IPS-18c (cell line): Measurements from ENCODE around the gene VAMP1.
"Not testable (repeated sequence)": the region's sequence is repeated elsewhere in the genome, so short reads cannot be mapped to it uniquely, and the experiment has no call there.

ENCODE experiments used
- H3K4me3 ChIP-seq: 2 replicates; pipeline ENCODE4 v1.7.0; 2013; ENCODE audit warnings: low read depth, mild to moderate bottlenecking, low read length, moderate library complexity; ENCODE audit not compliant: insufficient read depth
- H3K9me3 ChIP-seq: one replicate; pipeline ENCODE4 v1.6.1; 2013; ENCODE audit warnings: mild to moderate bottlenecking, low read length, moderate library complexity; ENCODE audit not compliant: control insufficient read depth, insufficient read depth

VAMP1 gene

GRCh38 chr12:6470375-6471163 is at the start of gene VAMP1:
Gene VAMP1 (minus strand): TSS chr12:6470677. CDS start chr12:6470531, 146 bp downstream.
- no peaks in the 10 kb centered on the region for H3K9me3 ChIP-seq
- peak within 1 kb of the TSS; percentile 96 for H3K4me3 ChIP-seq

GRCh38 chr12:6520186-6520585 is 49.7 kb upstream of the VAMP1 start:
- no peak overlapping the region for H3K4me3 ChIP-seq
- H3K9me3 ChIP-seq: peaks cover 2% of the 10 kb centered on the region

- Histone ChIP-seq H3K9me3 (no peaks in the 10 kb centered on the region), H3K4me3 (no peak overlapping the region)
Observed at GRCh38 chr12:6508087-6508486, 37.6 kb upstream of the VAMP1 start.

- H3K9me3 ChIP-seq: no peaks in the 10 kb centered on the region
- H3K4me3 ChIP-seq: no peak overlapping the region
Observed at GRCh38 chr12:6507102-6507998, 36.9 kb upstream of the VAMP1 start.

GRCh38 chr12:6500466-6500865 is 30.0 kb upstream of the VAMP1 start:
- Histone ChIP-seq H3K4me3 (no peak overlapping the region), H3K9me3 (no peaks in the 10 kb centered on the region)

GRCh38 chr12:6497291-6497690 is 26.8 kb upstream of the VAMP1 start:
- not testable (repeated sequence) for H3K9me3 ChIP-seq, H3K4me3 ChIP-seq

GRCh38 chr12:6494968-6495367 is 24.5 kb upstream of the VAMP1 start:
- H3K4me3 ChIP-seq: peak overlapping the region; percentile 98; the same call in 1 of the 2 replicates
- H3K9me3 ChIP-seq: no peaks in the 10 kb centered on the region

- H3K4me3 ChIP-seq: peak overlapping the region; percentile 98
Observed at GRCh38 chr12:6494258-6494743, 23.8 kb upstream of the VAMP1 start.

GRCh38 chr12:6493497-6494257 is 23.2 kb upstream of the VAMP1 start, which contains the start of gene NCAPD2:
Gene NCAPD2 (plus strand): TSS chr12:6494102. CDS start chr12:6495099, 997 bp downstream.
- Histone ChIP-seq H3K9me3 (no peaks in the 10 kb centered on the region), H3K4me3 (peak within 1 kb of the TSS; percentile 98)

More at GRCh38 chr12:6494258-6494743, 23.8 kb upstream of the VAMP1 start:
- H3K9me3 ChIP-seq: no peaks in the 10 kb centered on the region

GRCh38 chr12:6492838-6493496 is 22.5 kb upstream of the VAMP1 start, which contains the start of gene MRPL51:
Gene MRPL51 (minus strand): TSS chr12:6493262. CDS start chr12:6493136, 126 bp downstream.
- H3K4me3 ChIP-seq: peak within 1 kb of the TSS; percentile 98
- no peaks in the 10 kb centered on the region for H3K9me3 ChIP-seq

- H3K4me3 ChIP-seq, H3K9me3 ChIP-seq: not testable (repeated sequence)
Observed at GRCh38 chr12:6490673-6491072, 20.2 kb upstream of the VAMP1 start.

GRCh38 chr12:6489449-6489848 is 19.0 kb upstream of the VAMP1 start:
- H3K4me3 ChIP-seq: no peak overlapping the region
- no peaks in the 10 kb centered on the region for H3K9me3 ChIP-seq

- H3K4me3 ChIP-seq: no peak overlapping the region
- no peaks in the 10 kb centered on the region for H3K9me3 ChIP-seq
Observed at GRCh38 chr12:6488240-6488639, 17.8 kb upstream of the VAMP1 start.

- no peak overlapping the region for H3K4me3 ChIP-seq
Observed at GRCh38 chr12:6478416-6478815, 7.9 kb upstream of the VAMP1 start.

GRCh38 chr12:6477601-6478377 is 7.3 kb upstream of the VAMP1 start:
- H3K4me3 ChIP-seq, H3K9me3 ChIP-seq: not testable (repeated sequence)

More at GRCh38 chr12:6478416-6478815, 7.9 kb upstream of the VAMP1 start:
- H3K9me3 ChIP-seq: peaks cover 2% of the 10 kb centered on the region

GRCh38 chr12:6476489-6476888 is 6.0 kb upstream of the VAMP1 start:
- H3K4me3 ChIP-seq: no peak overlapping the region
- peaks cover 2% of the 10 kb centered on the region for H3K9me3 ChIP-seq
